WTC11 (cell line): Measurements from ENCODE around the gene C2orf80. TPM values are rescaled to one million over a fixed set of nuclear protein-coding genes. Genes with fewer than 3 reads are reported as not detected.
A peak's percentile ranks its signal among the peaks of the same experiment; 100 is the strongest.
"Not testable (repeated sequence)": the region's sequence is repeated elsewhere in the genome, so short reads cannot be mapped to it uniquely, and the experiment has no call there.

ENCODE experiments used
- ATAC-seq: fragments of 200-7000 bp; cut with Tn5 transposase; 2 replicates; pipeline ENCODE4 v1.10.0; 2021; ENCODE audit warnings: mild to moderate bottlenecking, moderate library complexity
- CTCF ChIA-PET: fragments of 300-600 bp; sonication (Branson Sonifier 250); formaldehyde crosslinking; loops from one replicate; lab custom pipeline; 2021; ENCODE audit warnings: antibody characterized with exemption; lab: Charles Lee
- POLR2A ChIA-PET: fragments of 350-600 bp; sonication (Branson Sonifier 250); formaldehyde crosslinking; loops from one replicate; lab custom pipeline; 2021; ENCODE audit warnings: antibody characterized with exemption; lab: Charles Lee
- DNase-seq: peaks from one replicate; pipeline ENCODE4 v3.0.0; 2021; ENCODE audit warnings: low spot score
- H3K27ac Mint-ChIP-seq: 2 replicates; pipeline ENCODE4 v1.8.0; 2021; ENCODE audit warnings: mixed read lengths
- H3K27me3 Mint-ChIP-seq: 2 replicates; pipeline ENCODE4 v1.8.0; 2021; ENCODE audit warnings: low read depth, mild to moderate bottlenecking, moderate library complexity, mixed read lengths
- H3K36me3 Mint-ChIP-seq: 2 replicates; pipeline ENCODE4 v1.8.0; 2021; ENCODE audit warnings: mixed read lengths
- H3K4me1 Mint-ChIP-seq: 2 replicates; pipeline ENCODE4 v1.8.0; 2022; ENCODE audit warnings: mixed read lengths
- H3K4me3 Mint-ChIP-seq: 2 replicates; pipeline ENCODE4 v1.8.0; 2021; ENCODE audit warnings: mild to moderate bottlenecking, moderate library complexity, mixed read lengths
- H3K9me3 Mint-ChIP-seq: 2 replicates; pipeline ENCODE4 v1.8.0; 2021; ENCODE audit warnings: mixed read lengths
- HMGA2 ChIP-seq: fragments of 250-450 bp; sonication (Bioruptor Pico); IDR thresholded peaks from 2 replicates; pipeline ENCODE4 v1.4.0; 2021; ENCODE audit warnings: mild to moderate bottlenecking, moderate library complexity
- MXD4 ChIP-seq: fragments of 250-450 bp; sonication (Bioruptor Pico); IDR thresholded peaks from 2 replicates; pipeline ENCODE4 v1.8.0; 2021; ENCODE audit warnings: mild to moderate bottlenecking, moderate library complexity, borderline replicate concordance
- PRRX2 ChIP-seq: fragments of 250-450 bp; sonication (Bioruptor Pico); IDR thresholded peaks from 2 replicates; pipeline ENCODE4 v1.8.0; 2021; ENCODE audit warnings: mild to moderate bottlenecking
- TEAD4 ChIP-seq: sonication (generic); formaldehyde crosslinking; IDR thresholded peaks from 2 replicates; pipeline ENCODE4 v1.8.0; 2022; ENCODE audit warnings: mild to moderate bottlenecking, missing genetic modification reagents
- ZNF219 ChIP-seq: sonication (generic); formaldehyde crosslinking; IDR thresholded peaks from 2 replicates; pipeline ENCODE4 v1.8.0; 2023; ENCODE audit warnings: missing genetic modification reagents, mild to moderate bottlenecking, borderline replicate concordance
- ZNF263 ChIP-seq: sonication (generic); formaldehyde crosslinking; IDR thresholded peaks from 2 replicates; pipeline ENCODE4 v1.8.1; 2022; ENCODE audit warnings: low read depth, mild to moderate bottlenecking, moderate library complexity, missing genetic modification reagents
- ZNF416 ChIP-seq: fragments of 250-450 bp; sonication (Bioruptor Pico); IDR thresholded peaks from 2 replicates; pipeline ENCODE4 v1.9.0; 2021; ENCODE audit warnings: mild to moderate bottlenecking, inconsistent platforms
- total RNA-seq: library from RNA; stranded (reverse); gene quantifications from 3 replicates; pipeline ENCODE4 v1.2.3, GENCODE V29; 2021
- TF ChIP-seq, protein P1 (sequence below): sonication (generic); formaldehyde crosslinking; IDR thresholded peaks from 2 replicates; pipeline ENCODE4 v1.8.1; 2023; ENCODE audit warnings: mild to moderate bottlenecking, missing genetic modification reagents, borderline replicate concordance
- TF ChIP-seq, protein P2 (sequence below): sonication (generic); formaldehyde crosslinking; IDR thresholded peaks from 2 replicates; pipeline ENCODE4 v1.8.1; 2023; ENCODE audit warnings: mild to moderate bottlenecking, missing genetic modification reagents, moderate library complexity
- TF ChIP-seq, protein P3 (sequence below): fragments of 250-450 bp; sonication (Bioruptor Pico); IDR thresholded peaks from 2 replicates; pipeline ENCODE4 v1.9.0; 2021; ENCODE audit warnings: mild to moderate bottlenecking, borderline replicate concordance

C2orf80 gene
- total RNA-seq, 1 experiment from 2014 or later: 0.87 TPM

DNA sequence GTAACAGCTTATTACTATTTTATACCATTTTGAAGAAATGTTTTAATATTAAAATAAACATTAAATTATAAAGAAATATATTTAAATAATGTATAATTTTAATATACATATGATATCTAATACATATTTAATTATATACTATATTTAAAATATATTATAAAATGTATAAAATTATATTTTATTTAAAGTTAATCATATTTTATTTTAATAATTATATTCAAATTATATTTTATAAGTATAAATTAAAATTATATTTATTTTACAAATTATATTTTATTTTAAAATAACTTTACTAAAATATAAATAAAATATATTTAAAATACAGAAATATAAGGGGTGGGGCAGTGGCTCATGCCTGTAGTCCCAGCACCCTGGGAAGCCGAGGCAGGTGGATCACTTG, 67.6 kb downstream of the C2orf80 start:
- Mint-ChIP-seq H3K4me3 (no peak overlapping the region), H3K36me3 (no peaks in the 10 kb centered on the region), H3K4me1 (peaks cover 15% of the 10 kb centered on the region), H3K27me3 (no peaks in the 10 kb centered on the region; the same call in 1 of the 2 replicates), H3K27ac (no peak overlapping the region), H3K9me3 (peaks cover 8% of the 10 kb centered on the region)
- TF ChIP-seq ZNF263 (CRISPR knock-in tag): no peak
- TF ChIP-seq, protein P1, sequence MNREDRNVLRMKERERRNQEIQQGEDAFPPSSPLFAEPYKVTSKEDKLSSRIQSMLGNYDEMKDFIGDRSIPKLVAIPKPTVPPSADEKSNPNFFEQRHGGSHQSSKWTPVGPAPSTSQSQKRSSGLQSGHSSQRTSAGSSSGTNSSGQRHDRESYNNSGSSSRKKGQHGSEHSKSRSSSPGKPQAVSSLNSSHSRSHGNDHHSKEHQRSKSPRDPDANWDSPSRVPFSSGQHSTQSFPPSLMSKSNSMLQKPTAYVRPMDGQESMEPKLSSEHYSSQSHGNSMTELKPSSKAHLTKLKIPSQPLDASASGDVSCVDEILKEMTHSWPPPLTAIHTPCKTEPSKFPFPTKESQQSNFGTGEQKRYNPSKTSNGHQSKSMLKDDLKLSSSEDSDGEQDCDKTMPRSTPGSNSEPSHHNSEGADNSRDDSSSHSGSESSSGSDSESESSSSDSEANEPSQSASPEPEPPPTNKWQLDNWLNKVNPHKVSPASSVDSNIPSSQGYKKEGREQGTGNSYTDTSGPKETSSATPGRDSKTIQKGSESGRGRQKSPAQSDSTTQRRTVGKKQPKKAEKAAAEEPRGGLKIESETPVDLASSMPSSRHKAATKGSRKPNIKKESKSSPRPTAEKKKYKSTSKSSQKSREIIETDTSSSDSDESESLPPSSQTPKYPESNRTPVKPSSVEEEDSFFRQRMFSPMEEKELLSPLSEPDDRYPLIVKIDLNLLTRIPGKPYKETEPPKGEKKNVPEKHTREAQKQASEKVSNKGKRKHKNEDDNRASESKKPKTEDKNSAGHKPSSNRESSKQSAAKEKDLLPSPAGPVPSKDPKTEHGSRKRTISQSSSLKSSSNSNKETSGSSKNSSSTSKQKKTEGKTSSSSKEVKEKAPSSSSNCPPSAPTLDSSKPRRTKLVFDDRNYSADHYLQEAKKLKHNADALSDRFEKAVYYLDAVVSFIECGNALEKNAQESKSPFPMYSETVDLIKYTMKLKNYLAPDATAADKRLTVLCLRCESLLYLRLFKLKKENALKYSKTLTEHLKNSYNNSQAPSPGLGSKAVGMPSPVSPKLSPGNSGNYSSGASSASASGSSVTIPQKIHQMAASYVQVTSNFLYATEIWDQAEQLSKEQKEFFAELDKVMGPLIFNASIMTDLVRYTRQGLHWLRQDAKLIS (CRISPR knock-in tag): no peak
- peak; percentile 98; the same call in 1 of the 2 replicates for TF ChIP-seq HMGA2
- ATAC-seq (no peak), DNase-seq (no peak)
- POLR2A ChIA-PET: no interaction called here
- CTCF ChIA-PET: interaction anchor here (0.5 to 1.1 kb wide), 2 partner anchors 10 to 20 kb away, joined by 3 read pairs; no protein-coding TSS in a partner anchor

DNA sequence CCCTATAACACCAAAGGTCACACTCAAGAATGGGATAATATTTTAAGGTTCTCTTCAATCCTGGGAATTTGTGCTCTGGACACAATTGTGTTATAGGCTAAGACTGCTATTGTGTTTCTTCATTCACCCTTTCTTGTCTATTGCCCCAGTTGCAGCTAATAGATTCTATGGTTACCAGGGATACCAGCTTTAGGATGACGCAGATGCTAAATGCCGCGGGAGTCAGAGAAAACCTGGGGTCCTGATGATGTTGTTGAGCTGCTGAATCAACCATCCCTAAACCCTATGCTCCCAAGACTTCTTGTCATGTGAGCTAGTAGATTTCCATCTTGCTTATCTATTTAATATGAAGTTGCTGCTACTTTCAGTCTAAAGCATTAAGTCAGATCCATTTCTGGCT, 70.9 kb downstream of the C2orf80 start:
- ATAC-seq (no peak), DNase-seq (no peak)
- CTCF ChIA-PET: no interaction called here
- H3K4me3 Mint-ChIP-seq: no peak overlapping the region
- H3K27me3 Mint-ChIP-seq: no peaks in the 10 kb centered on the region; the same call in 1 of the 2 replicates
- H3K9me3 Mint-ChIP-seq: 0 out of 2 replicates have a peak, but pooled peaks cover 7% of the 10 kb centered on the region
- TF ChIP-seq ZNF219 (no peak), PRRX2 (CRISPR knock-in tag) (no peak), ZNF263 (CRISPR knock-in tag) (no peak), MXD4 (CRISPR knock-in tag) (no peak), ZNF416 (CRISPR knock-in tag) (no peak), TEAD4 (CRISPR knock-in tag) (no peak)
- TF ChIP-seq, protein P2, sequence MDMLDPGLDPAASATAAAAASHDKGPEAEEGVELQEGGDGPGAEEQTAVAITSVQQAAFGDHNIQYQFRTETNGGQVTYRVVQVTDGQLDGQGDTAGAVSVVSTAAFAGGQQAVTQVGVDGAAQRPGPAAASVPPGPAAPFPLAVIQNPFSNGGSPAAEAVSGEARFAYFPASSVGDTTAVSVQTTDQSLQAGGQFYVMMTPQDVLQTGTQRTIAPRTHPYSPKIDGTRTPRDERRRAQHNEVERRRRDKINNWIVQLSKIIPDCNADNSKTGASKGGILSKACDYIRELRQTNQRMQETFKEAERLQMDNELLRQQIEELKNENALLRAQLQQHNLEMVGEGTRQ (CRISPR knock-in tag): no peak
- TF ChIP-seq, protein P3, sequence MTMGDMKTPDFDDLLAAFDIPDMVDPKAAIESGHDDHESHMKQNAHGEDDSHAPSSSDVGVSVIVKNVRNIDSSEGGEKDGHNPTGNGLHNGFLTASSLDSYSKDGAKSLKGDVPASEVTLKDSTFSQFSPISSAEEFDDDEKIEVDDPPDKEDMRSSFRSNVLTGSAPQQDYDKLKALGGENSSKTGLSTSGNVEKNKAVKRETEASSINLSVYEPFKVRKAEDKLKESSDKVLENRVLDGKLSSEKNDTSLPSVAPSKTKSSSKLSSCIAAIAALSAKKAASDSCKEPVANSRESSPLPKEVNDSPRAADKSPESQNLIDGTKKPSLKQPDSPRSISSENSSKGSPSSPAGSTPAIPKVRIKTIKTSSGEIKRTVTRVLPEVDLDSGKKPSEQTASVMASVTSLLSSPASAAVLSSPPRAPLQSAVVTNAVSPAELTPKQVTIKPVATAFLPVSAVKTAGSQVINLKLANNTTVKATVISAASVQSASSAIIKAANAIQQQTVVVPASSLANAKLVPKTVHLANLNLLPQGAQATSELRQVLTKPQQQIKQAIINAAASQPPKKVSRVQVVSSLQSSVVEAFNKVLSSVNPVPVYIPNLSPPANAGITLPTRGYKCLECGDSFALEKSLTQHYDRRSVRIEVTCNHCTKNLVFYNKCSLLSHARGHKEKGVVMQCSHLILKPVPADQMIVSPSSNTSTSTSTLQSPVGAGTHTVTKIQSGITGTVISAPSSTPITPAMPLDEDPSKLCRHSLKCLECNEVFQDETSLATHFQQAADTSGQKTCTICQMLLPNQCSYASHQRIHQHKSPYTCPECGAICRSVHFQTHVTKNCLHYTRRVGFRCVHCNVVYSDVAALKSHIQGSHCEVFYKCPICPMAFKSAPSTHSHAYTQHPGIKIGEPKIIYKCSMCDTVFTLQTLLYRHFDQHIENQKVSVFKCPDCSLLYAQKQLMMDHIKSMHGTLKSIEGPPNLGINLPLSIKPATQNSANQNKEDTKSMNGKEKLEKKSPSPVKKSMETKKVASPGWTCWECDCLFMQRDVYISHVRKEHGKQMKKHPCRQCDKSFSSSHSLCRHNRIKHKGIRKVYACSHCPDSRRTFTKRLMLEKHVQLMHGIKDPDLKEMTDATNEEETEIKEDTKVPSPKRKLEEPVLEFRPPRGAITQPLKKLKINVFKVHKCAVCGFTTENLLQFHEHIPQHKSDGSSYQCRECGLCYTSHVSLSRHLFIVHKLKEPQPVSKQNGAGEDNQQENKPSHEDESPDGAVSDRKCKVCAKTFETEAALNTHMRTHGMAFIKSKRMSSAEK (CRISPR knock-in tag): no peak
- H3K4me1 Mint-ChIP-seq: peaks cover 6% of the 10 kb centered on the region
- POLR2A ChIA-PET: no interaction called here
- H3K27ac Mint-ChIP-seq: no peak overlapping the region
- no peaks in the 10 kb centered on the region for H3K36me3 Mint-ChIP-seq

DNA sequence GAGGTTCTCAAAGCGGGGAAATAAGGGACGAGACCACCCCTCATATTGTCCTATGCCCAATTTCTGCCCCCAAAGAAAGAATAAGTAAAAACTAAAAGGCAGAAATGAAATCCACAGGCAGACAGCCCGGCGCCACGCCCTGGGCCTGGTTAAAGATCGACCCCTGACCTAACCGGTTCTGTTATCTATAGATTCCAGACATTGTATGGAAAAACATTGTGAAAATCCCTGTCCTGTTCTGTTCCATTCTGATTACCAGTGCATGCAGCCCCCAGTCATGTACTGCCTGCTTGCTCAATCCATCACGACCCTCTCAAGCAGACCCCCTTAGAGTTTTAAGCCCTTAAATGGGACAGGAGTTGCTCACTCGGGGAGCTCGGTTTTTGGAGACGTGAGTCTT, 72.4 kb downstream of the C2orf80 start:
- H3K27ac Mint-ChIP-seq, CTCF ChIA-PET, H3K27me3 Mint-ChIP-seq, DNase-seq, ATAC-seq, H3K36me3 Mint-ChIP-seq, POLR2A ChIA-PET, H3K9me3 Mint-ChIP-seq, H3K4me3 Mint-ChIP-seq: not testable (repeated sequence)
- H3K4me1 Mint-ChIP-seq: peaks cover 16% of the 10 kb centered on the region

Other genes starting within 250 kb of the C2orf80 start
- gene PLEKHM3, start 164.5 kb downstream of the C2orf80 start, total RNA-seq: 4.3 to 5.8 TPM (median 4.5 TPM) in 3 replicates
- gene CRYGD, start 65.5 kb downstream of the C2orf80 start, total RNA-seq: 4.6 to 6.3 TPM (median 5.7 TPM) in 3 replicates
- gene CRYGC, start 60.2 kb downstream of the C2orf80 start, total RNA-seq: not detected in 3 replicates
- 0.87 TPM in 1 of 3 replicates, not detected in the others for gene CRYGB, start 43.9 kb downstream of the C2orf80 start, total RNA-seq
- not detected in 3 replicates for gene CRYGA, start 26.4 kb downstream of the C2orf80 start, total RNA-seq
- gene IDH1, start 65.0 kb upstream of the C2orf80 start, total RNA-seq: 280 to 352 TPM (median 291 TPM) in 3 replicates
- 28.9 to 36.1 TPM (median 33.6 TPM) in 3 replicates for gene PIKFYVE, start 76.2 kb upstream of the C2orf80 start, total RNA-seq
- 0.34 to 0.48 TPM (median 0.37 TPM) in 3 replicates for gene PTH2R, start 216.8 kb upstream of the C2orf80 start, total RNA-seq